ENCODE measurements around the gene SMC3. TPM values are rescaled to one million over a fixed set of nuclear protein-coding genes. Genes with fewer than 3 reads are reported as not detected.

Gene SMC3
- total and polyA plus RNA-seq, 2 of the 13 experiments (the other 11 are each of a cell fraction or from before 2014, with no cell fraction given) = 11.7 to 48.0 TPM

DNA sequence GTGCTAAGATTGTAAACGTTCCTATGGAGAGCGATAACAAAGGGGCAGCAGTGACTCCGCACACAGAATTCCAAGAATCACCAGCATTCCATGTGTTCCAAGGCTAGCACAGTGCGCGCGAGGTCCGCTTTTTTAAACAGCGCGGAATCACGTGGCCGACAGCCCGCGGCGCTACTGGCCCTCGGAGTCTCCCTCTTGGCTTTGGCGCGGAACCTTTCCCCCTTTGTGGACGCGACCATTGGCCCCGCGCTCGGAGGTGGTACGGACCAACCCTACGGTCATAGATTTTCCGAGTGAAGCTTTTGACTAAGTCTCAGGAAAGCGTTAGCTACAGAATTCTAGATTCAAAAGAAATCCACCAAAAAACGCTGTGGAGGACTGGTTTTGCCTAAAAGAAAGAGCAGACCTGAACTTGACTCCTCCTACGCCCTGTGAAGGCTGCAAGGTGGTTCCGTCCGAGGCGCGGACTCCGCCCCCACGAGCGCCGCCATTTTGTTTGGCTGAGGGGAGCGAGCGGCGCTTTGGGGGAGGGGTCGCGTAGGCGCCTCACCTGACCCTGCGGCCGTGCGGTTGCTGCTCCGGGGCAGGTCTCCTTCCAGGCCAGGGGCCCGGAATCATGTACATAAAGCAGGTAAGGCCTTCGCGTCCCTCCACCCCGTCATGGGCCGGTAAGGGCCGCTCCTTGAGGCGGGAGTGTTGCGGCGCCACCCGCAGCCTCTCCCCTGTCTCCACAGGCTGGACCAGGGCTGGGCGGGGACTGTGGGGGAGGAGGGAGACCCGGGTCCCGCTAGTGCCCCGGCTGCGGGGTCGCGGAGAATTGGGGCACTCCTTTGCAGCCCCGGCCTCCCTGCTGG, at the start of gene SMC3 (continued):
- peak; percentile 78; the same call in 1 of the 2 replicates for TF ChIP-seq HDAC2 (CRISPR knock-in tag; IDR thresholded peaks at IDR 0.05)
- TF ChIP-seq, protein P1, sequence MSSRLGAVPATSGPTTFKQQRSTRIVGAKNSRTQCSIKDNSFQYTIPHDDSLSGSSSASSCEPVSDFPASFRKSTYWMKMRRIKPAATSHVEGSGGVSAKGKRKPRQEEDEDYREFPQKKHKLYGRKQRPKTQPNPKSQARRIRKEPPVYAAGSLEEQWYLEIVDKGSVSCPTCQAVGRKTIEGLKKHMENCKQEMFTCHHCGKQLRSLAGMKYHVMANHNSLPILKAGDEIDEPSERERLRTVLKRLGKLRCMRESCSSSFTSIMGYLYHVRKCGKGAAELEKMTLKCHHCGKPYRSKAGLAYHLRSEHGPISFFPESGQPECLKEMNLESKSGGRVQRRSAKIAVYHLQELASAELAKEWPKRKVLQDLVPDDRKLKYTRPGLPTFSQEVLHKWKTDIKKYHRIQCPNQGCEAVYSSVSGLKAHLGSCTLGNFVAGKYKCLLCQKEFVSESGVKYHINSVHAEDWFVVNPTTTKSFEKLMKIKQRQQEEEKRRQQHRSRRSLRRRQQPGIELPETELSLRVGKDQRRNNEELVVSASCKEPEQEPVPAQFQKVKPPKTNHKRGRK (CRISPR knock-in tag; IDR thresholded peaks at IDR 0.05) = no peak
- no peak for TF ChIP-seq ASH2L (IDR thresholded peaks at IDR 0.05; ENCODE audit: insufficient read length, low read depth, low read length)
- no peak for TF ChIP-seq ZNF615 (CRISPR knock-in tag; IDR thresholded peaks at IDR 0.05; ENCODE audit: borderline replicate concordance)
- no peak for TF ChIP-seq CAMTA2 (CRISPR knock-in tag; IDR thresholded peaks at IDR 0.05; ENCODE audit: borderline replicate concordance)
- TF ChIP-seq TCF7 (IDR thresholded peaks at IDR 0.05; ENCODE audit: low read depth) = no peak
- no peak for TF ChIP-seq PAF1 (CRISPR knock-in tag; IDR thresholded peaks at IDR 0.05)
- no peak; the same call in 1 of the 2 replicates for TF ChIP-seq NAIF1 (CRISPR knock-in tag; IDR thresholded peaks at IDR 0.05; ENCODE audit: borderline replicate concordance)
- no peak; the same call in 1 of the 2 replicates for TF ChIP-seq ZNF367 (CRISPR knock-in tag; IDR thresholded peaks at IDR 0.05; ENCODE audit: borderline replicate concordance)
- TF ChIP-seq ZNF234 (CRISPR knock-in tag; conservative IDR thresholded peaks at IDR 0.05) = 0 out of 2 replicates have a peak, but pooled peaks have one; percentile 54
- TF ChIP-seq GPN1 (CRISPR knock-in tag; IDR thresholded peaks at IDR 0.05; ENCODE audit: borderline replicate concordance) = no peak
- peak; percentile 2; the same call in 1 of the 2 replicates for TF ChIP-seq CREB1 (IDR thresholded peaks at IDR 0.05)
- peak; percentile 62; the same call in 1 of the 2 replicates for TF ChIP-seq CREB1 (CRISPR knock-in tag; IDR thresholded peaks at IDR 0.05)
- TF ChIP-seq, protein P2, sequence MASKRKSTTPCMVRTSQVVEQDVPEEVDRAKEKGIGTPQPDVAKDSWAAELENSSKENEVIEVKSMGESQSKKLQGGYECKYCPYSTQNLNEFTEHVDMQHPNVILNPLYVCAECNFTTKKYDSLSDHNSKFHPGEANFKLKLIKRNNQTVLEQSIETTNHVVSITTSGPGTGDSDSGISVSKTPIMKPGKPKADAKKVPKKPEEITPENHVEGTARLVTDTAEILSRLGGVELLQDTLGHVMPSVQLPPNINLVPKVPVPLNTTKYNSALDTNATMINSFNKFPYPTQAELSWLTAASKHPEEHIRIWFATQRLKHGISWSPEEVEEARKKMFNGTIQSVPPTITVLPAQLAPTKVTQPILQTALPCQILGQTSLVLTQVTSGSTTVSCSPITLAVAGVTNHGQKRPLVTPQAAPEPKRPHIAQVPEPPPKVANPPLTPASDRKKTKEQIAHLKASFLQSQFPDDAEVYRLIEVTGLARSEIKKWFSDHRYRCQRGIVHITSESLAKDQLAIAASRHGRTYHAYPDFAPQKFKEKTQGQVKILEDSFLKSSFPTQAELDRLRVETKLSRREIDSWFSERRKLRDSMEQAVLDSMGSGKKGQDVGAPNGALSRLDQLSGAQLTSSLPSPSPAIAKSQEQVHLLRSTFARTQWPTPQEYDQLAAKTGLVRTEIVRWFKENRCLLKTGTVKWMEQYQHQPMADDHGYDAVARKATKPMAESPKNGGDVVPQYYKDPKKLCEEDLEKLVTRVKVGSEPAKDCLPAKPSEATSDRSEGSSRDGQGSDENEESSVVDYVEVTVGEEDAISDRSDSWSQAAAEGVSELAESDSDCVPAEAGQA (IDR thresholded peaks at IDR 0.05; ENCODE audit: low read depth) = peak; percentile 90
- TF ChIP-seq, protein P2 (CRISPR knock-in tag; IDR thresholded peaks at IDR 0.05; ENCODE audit: borderline replicate concordance) = no peak
- TF ChIP-seq HMG20A (CRISPR knock-in tag; IDR thresholded peaks at IDR 0.05; ENCODE audit: borderline replicate concordance) = no peak
- peak; percentile 44; the same call in 1 of the 2 replicates for TF ChIP-seq SIX4 (CRISPR knock-in tag; IDR thresholded peaks at IDR 0.05)
- TF ChIP-seq NPAS2 (CRISPR knock-in tag; IDR thresholded peaks at IDR 0.05; ENCODE audit: borderline replicate concordance) = no peak
- TF ChIP-seq ZNF839 (CRISPR knock-in tag; IDR thresholded peaks at IDR 0.05; ENCODE audit: borderline replicate concordance) = no peak
- TF ChIP-seq, protein P3, sequence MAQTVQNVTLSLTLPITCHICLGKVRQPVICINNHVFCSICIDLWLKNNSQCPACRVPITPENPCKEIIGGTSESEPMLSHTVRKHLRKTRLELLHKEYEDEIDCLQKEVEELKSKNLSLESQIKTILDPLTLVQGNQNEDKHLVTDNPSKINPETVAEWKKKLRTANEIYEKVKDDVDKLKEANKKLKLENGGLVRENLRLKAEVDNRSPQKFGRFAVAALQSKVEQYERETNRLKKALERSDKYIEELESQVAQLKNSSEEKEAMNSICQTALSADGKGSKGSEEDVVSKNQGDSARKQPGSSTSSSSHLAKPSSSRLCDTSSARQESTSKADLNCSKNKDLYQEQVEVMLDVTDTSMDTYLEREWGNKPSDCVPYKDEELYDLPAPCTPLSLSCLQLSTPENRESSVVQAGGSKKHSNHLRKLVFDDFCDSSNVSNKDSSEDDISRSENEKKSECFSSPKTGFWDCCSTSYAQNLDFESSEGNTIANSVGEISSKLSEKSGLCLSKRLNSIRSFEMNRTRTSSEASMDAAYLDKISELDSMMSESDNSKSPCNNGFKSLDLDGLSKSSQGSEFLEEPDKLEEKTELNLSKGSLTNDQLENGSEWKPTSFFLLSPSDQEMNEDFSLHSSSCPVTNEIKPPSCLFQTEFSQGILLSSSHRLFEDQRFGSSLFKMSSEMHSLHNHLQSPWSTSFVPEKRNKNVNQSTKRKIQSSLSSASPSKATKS (CRISPR knock-in tag; IDR thresholded peaks at IDR 0.05) = no peak
